HG03520 (cell line): ENCODE data around the gene AP4S1.

ENCODE experiments used
- ATAC-seq: cut with Tn5 transposase; IDR thresholded peaks from one replicate; pipeline ENCODE4 v1.9.1; 2021; ENCODE audit warnings: mild to moderate bottlenecking, moderate library complexity; ENCODE audit not compliant: unreplicated experiment

The AP4S1 gene

GRCh38 chr14:31128601-31129526 lies 103.4 kb downstream of the AP4S1 start:
- ATAC-seq = no peak

GRCh38 chr14:31133133-31133532 lies 107.7 kb downstream of the AP4S1 start:
- ATAC-seq = no peak

GRCh38 chr14:31137214-31137889 lies 111.9 kb downstream of the AP4S1 start:
- ATAC-seq = no peak

- no peak for ATAC-seq
Observed at GRCh38 chr14:31138301-31138700, 112.9 kb downstream of the AP4S1 start.

- no peak for ATAC-seq
Observed at GRCh38 chr14:31139301-31139847, 113.9 kb downstream of the AP4S1 start.

- no peak for ATAC-seq
Observed at GRCh38 chr14:31142455-31143087, 117.1 kb downstream of the AP4S1 start.
